ENCODE measurements around the gene MYOCOS.

MYOCOS gene

DNA sequence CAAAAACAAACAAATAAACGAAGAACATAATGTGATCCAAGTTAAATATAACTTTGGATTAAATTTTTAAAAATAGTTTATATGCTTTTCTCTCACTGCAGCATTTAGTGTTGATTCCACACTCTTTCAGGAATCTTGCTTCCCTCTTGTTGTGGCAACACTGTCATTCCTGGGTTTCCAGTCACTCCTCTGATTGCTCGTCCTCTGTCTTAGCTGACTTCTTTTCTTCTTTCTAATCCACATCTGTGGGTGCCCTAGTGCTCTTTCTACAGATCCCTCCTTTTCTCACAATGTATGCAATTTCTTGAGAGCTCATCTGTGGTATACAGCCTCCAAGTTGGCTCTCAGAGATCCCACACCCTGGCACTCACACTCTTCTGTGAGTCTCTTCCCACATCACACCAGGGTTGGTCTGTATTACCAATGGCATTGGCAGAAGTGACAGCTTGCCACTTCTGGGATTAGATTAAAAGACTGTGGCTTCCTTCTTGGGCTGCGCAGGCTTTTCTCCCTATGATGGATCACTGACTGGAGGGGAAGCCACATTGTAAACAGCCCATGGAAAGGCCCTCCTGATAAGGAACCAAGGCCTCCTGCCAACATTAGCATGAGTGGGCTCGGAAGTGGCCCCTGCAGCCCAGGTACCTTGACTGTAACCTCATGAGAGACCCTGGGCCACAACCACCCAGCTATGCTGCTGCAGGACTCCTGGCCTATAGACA, 42.0 kb downstream of the MYOCOS start:
- DNase-seq: no peak

GRCh38 chr1:171664976-171665375, 42.9 kb downstream of the MYOCOS start:
- no peak for DNase-seq

DNA sequence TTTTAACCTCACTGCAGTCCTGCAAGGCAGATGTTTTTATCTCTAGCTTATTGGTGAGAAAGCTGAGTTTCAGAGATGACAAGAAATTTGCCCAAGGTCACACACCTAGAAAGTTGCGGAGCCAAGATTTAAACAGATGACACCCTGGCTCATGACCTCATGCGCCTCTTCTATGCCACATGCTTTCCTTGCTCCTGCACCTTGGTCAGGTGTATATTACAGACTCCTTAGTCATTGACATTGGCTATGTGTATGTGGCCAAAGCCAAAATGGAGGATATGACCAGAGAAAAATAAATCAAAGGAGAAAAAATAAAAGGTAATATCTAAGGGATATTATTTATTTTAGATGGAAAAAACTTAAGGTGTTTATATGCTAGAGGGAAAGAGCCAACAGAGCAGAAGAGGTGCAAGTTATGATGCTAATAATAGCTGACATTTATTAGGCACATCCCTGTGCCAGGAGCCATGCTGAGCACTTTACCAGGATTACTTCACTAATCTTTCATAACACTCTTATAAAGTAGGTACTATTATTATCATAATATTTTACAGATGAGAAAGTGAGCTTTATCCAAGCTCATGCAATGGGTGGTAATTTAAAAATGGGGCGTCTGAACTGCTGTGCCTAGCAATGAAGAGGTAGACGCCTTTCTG, 44.2 kb downstream of the MYOCOS start:
- no peak for DNase-seq

DNA sequence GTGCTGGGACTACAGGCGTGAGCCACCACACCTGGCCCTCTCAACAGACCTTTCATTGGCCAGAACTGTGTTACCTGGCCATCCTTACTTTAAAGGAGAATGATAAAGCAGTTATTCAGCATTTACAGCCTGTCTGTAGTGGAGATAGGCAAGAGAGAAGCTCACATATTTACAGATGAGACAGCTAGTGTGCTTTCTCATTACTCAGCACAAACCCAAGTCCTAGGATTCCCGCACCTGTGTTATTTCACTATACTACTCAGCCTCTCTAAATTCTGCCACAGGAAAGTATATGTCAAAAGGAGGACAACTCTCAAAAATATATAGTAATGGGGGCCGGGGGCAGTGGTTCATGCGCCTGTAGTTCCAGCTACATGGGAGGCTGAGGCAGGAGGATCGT, 46.3 kb downstream of the MYOCOS start:
- DNase-seq: no peak

GRCh38 chr1:171670739-171671138, 48.7 kb downstream of the MYOCOS start:
- DNase-seq: no peak

- no peak for DNase-seq
Measured at GRCh38 chr1:171674431-171675405, 52.7 kb downstream of the MYOCOS start.

Measured in suppressor macrophage treated with lipopolysaccharide for 4 hours (primary cell).